CD4-positive, alpha-beta T cell treated with Interleukin-17A for 1 hour (primary cell): Measurements from ENCODE around the gene CNTNAP2.

Source experiments
- DNase-seq: peaks from one replicate; pipeline ENCODE4 v3.0.0-alpha.2; 2020

The CNTNAP2 gene

DNA sequence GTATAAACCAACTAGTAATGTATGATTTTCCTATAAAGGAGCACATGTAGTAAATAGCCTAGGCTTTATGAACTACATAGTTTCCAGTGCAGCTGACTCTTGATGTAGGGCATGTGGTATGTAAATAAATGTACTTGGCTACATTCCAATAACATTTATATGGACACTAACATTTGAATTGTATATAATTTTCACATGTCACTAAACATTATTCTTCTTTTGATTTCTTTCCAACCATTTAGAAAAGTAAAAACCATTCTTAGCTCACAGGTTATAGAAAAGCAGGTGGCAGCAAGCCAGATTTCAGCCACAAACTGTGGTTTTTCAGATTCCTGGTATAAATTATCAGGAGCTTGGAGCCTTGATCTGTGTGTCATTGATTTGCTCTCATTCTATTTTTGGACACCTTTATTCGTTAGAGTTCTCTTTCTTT is 1182.0 kb downstream of the CNTNAP2 start:
- DNase-seq = no peak

DNA sequence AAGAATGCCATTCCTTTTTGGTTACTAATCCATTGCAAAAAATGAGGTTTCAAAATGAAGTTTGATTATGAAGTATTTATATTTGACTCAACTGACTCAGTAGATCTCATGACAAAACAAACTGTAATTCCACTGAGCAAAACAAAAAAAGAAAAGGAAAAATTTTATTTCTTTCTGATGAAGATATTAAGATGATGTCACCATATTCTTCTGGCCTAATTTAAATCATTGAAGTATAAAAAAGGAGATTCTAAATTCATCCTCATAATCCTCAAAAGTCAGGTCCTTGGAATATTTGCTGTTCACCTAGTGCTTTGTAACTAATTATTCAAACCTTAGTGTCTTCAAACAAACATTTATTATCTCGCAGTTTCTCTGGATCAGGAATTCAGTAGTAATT is 1183.7 kb downstream of the CNTNAP2 start:
- DNase-seq = no peak

DNA sequence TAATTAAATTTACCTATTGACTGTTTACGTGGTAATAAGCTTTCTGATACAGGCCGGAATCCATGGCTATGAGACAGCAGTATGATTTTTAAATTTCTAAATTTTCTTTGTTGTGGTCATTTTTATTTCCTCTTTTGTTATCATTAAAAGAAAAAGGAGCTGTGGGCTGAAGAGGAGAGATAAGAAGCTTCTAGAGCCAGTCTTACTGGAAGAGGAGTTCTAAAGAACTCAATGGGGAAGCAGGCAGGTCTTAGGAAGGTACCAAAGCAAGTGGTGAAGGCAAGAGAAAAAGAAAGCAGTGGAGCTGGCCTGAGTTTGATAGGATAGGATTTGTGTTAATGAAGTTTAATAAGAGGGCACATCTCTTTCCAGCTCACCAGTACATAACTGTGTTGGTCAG is 1187.8 kb downstream of the CNTNAP2 start:
- no peak for DNase-seq

DNA sequence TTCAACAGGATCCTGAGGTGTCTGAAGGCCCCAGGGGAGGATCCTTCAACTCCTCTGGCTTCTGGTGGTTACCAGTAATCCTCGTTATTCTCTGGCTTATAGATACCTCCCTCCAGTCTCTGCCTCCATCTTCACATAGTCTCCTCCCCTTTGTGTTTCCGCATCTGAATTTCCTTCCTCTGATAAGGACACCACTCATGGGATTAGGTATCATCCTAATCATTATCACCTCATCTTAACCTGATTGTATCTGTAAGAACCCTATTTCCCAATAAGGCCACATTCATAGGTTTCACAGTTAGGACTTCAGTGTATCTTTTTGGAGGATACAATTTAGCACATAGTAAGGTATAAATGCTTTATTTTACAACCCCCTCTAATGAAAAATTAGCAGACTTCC is 1189.2 kb downstream of the CNTNAP2 start:
- no peak for DNase-seq

DNA sequence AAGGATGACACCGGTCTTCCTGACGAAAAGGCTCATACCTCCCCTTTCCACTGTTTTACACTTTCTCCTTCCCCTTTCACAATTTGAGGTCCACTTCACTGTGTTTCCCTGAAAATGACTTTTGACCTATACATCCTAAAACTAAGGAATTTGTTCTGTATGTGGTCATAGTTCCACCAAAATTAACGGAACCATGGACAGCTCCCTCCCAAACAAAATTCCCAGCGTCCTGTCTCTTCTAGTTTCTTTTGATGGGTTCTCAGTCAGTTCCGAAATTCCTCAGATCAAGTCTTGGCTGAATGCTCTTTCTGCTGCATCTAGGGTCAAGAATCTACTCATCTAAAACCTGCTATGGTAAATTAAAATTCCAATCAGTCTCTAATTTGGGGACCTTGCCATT is 1191.9 kb downstream of the CNTNAP2 start:
- DNase-seq = no peak

DNA sequence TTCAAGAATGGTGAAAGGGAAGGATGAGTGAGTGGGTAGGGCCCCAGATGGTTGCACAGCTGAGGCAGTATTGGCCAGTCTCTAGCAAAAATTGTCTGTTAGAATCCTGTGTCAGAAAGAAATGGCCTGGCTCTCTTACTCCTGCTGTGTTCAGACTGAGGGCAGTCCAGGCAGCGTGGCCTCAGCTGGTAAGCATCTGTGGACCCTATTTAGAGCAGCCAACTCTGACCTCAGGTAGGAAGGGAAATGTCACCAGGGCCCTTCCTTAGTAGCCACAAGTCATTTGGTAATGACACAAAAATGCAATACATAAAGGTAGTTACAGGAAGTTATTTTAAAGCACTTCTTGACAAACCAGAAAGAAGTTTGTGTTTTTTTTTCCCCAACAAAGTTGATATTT is 1194.7 kb downstream of the CNTNAP2 start:
- no peak for DNase-seq

DNA sequence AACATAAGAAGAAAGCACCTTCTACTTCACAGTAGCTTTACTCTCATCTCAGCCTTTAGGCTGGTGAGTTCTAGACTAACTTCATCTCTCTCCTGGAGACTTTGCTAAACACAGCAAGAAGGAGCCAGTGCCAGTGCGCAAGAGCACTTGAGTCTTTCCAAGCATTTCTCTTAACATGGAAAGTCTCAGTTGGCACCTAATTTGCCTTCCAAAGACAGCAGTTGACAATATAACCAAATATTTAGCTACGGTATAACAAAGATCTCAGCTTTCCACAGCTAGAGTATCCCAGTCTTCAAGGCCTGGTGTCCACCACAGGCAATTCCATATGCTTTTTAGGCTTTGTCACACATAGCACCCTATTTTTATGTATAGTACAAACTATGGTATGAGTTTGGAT is 1204.9 kb downstream of the CNTNAP2 start:
- no peak for DNase-seq

DNA sequence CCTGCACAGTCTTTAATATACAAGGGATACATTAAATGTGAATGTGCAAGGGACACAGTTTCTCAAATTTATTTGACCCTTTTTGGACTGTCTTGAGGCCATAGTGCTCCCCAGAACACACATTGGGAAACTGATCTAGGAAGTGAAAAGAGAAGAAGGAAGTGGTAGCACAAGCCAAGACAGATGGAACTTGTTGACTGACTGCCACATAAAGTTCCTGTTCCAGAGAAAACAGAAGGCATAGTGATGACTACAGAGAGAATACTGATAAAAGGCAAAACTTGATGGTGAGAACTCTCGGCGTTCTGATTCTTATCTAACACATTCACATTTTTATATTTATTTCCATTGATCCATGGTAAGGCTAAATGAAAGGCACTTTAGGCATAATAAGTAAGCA is 1216.4 kb downstream of the CNTNAP2 start:
- no peak for DNase-seq

DNA sequence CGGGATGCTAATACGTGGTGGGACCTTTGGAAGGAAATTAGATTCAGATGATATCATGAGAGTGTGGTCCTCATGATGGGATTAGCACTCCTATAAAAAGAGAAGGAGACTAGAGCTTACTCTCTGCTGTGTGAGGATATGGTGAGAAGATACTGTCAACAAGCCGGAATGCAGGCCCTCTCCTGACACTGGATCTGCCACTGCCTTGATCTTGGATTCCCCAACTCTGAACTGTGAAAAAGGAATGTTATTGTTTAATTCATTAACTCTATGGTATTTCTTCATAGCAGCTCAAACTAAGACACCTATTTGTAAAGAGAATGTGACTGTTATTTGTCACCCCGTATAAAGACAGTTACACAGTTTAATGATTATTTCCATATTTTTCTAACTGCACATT is 1246.5 kb downstream of the CNTNAP2 start:
- no peak for DNase-seq

DNA sequence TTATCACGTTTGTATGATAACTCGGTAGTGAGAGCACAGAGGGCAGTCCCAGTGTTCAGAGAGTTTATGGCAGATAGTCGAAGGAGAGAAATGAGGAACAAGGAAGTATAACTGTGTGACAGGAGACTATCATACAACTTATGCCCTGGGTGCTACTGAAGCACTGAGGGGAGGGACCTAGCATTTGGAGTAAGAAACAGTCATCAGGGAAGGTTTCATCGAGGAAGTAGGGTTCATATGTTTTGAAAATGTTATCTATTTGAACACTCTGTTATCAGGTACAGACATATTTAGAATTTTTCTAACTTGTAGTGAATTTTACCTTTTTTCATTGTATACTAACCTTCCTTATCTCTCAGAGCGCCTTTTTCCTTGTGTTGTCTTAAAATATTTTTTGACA is 1259.6 kb downstream of the CNTNAP2 start:
- no peak for DNase-seq

DNA sequence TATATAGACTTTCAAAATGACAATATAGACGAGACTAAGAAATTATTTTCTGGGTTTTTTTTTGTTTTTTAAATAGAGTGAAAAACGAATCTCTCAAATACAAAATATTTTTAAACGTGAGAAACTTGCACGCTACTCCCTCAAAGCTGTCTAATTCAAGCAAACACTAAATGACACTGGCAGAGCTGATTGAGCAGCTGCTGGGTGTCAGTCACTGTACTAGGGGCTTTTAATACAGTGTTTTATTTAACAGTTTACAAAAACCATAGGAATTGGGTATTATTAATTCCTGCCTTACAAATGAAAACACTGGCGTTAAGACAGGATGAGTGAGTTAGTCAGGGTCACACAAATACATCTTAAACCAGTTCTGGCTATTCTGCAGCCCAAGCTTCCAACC is 1264.3 kb downstream of the CNTNAP2 start:
- no peak for DNase-seq

DNA sequence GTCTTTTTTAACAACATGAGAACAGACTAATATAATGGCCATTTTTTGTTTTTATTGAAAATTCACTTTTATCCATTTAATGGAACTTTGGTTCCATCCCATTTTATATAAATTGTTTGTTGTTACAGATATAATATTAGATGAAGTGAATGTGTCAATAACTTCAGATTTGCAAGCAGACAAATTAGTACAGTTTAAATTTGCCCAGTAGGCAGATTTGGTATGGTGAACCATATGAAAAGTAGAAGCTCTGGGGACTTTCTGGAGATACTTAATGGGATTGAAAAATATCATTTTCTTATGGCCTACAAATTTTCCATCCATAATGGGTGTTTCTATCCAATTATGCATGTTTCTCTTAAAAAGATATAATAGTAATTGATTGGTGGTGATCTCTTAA is 1277.7 kb downstream of the CNTNAP2 start:
- no peak for DNase-seq

DNA sequence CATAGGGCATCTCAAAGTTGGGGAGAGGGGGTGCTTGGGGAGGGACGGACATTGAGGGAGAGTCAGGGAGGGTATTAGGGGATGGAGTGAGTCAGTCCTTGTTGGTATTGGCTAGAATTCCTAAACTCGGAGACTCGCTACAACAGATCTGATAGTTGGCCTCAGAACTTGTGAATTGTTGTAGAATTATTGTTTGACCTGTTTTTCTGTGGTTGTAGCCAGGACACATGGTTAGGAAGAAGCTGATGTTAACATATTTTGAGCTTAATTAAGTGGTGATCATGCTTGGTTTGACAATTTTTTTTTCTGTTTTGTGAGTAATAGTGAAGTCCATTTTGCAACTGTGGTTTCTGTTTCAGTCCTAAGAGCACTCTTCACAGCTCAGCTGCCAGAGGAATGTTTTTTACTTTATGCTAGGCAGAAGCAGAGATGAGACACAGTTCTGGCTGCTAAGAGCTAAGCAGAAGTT is 1283.7 kb downstream of the CNTNAP2 start:
- no peak for DNase-seq

DNA sequence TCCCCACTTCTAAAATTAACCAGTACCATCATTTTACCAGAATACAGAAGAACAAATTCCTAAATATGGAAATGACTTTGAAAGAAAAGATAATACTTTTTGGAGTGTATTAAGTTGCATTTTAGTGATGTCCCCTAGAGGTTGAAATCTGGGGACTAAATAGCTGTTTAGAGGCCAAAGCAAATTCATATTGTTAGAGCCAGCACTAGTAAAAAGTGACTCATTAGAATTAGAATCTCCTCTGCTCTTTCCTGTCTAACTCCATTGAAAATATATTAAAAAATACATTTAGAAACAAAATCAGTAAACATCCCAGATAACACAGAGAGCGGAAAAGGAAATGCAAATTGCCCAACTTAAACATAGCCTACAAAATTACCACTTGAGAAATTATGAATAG is 1284.3 kb downstream of the CNTNAP2 start:
- no peak for DNase-seq

DNA sequence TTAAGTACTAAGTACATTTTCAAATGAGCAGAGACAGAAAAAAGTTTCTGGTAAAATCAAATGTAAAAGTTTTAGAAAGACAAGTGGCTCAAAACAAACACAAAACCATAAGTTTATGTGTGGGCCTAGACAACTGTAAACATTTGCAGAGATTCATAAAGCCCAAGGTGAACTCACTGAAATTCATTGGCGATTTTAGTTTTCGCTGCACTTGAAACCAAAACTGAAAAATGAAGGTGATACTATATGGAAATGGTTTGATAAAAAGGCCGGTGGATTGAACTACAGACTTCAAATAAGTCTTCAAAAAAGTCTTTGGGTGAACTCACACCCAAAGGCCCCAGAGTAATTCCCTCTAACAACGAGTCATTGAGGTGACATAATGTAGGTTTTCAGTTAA is 1289.0 kb downstream of the CNTNAP2 start:
- DNase-seq = no peak

DNA sequence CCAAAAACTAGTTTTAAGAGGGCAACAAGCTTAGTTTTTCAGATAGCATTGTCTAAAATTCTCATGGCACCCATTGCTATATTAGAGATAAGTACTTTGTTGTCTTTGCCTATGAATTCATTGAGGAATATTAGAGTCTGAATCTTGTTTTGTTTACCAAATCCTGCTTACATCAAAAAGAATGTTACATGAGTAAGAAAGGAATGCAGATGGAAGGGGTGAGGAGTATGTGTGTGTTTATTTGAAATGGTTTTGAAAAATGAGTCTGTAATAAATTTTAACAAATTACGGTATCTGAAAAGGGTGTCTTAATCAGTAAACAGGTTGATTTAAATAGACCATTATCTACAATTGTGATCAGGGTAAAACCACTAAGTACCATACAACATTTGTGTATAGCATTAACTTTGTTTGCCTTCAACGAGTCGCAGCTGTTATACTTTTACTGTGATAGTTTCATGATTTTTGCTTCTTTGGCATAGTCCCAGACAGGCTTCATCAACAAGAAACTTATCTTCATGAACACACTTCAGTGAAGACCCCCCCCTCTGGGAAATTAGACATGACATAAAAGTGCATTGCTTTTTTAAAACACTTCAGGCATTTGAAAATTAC is 1290.0 kb downstream of the CNTNAP2 start:
- no peak for DNase-seq

DNA sequence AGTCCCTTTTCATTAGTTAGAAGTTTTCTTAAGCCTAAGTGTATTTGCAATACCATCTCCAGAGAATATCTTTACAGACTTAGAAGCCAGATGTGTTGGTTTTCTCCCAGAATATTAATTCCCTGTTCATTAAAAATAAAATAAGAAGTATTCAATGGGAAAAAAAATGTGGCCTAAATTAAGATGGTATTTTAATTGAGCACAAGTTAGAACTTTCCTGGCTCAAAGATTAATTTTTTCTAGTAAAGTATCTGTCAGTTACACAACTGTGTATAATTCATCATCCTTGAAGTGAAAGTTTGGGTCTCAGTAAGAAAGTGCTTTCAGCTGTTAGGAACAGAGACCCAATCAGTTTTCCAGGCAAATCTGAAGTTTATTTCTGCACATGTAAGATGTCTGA is 1294.5 kb downstream of the CNTNAP2 start:
- DNase-seq = no peak

DNA sequence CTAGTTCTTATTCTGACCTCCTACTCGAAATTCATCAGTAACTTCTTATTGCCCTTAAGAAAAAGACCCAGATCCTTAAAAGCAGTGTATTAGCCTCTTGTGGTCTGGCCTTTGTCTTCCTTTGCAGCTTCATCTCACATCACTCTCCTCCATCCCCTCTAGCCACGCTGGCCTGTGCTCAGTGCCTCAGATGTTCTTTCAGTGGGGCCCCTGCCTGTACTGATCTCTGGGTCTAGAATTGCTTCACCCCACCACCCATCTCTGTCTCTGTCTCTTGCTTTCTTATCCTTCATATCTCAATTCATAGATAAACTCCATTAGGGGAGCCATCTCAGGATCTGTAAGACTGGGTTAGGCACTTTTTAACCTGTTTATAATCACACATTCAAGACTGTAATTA is 1295.5 kb downstream of the CNTNAP2 start:
- DNase-seq = no peak

DNA sequence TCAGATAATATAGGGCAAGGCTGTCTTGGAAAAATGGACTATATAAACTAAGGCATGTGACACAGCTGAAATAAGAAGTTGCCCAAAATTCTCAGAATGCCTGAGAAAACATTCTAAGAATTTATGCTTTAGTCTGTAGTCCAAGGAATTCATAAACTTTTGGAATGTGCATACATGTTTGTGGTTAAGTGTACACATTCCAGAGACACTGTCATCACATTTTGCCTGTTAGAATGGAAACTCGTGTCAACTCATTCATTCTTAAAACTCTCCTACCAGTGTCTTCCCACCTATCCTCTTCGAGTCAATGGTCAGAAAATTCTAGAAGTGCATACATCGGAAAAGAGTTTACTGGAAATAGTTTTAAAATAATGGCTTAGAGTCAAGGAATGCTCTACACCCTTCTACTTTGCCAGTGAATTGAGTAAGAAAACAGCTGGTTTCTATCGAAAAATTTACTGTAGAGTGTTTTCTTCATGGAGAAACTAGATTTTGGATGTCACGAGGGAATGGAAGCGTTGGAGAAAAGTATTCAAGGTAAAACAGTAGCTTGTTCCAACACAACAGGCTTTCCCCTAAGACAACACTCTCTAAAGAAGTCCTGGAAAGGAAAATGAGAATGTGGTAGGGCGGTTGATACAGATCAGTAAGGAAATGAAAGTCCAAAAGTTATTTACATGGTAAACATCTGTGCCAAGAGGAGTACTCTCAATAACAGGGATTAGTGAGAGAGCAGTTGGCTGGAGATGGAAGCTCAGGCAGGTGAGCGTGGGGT is 1296.4 kb downstream of the CNTNAP2 start:
- no peak for DNase-seq

DNA sequence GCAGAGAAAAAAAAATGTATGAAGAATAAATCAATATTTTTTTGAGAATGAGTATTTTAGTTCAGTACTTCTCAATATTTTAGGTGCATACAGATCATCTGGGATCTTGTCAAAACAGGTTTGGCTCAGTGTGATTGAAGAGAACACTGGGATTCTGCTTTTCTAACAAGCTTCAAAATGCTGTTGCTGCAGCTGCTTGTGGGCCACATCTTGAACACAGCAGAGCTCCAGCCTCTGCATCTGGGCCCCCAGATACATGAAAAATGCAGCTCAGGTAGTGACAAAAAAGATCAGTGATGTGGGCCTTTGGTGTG is 1296.9 kb downstream of the CNTNAP2 start:
- no peak for DNase-seq

DNA sequence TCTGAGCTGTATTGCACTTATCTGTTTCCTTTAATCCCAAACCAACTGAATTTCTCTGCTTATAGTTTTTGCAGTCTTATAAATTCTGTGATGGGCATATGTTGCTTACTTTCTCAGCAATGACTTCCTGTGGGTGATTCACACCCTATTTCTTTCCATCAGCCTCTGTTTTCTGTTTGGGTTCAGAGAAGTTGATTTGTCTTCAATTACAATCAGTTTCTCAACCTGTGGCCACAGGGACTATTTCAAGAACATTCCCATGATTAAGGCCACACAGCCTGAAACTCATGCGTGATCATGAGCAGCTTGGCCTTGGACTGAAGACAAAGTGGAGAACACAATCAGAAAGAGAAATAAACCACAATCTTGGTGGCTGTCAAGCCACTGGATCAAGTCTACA is 1299.4 kb downstream of the CNTNAP2 start:
- DNase-seq = no peak

DNA sequence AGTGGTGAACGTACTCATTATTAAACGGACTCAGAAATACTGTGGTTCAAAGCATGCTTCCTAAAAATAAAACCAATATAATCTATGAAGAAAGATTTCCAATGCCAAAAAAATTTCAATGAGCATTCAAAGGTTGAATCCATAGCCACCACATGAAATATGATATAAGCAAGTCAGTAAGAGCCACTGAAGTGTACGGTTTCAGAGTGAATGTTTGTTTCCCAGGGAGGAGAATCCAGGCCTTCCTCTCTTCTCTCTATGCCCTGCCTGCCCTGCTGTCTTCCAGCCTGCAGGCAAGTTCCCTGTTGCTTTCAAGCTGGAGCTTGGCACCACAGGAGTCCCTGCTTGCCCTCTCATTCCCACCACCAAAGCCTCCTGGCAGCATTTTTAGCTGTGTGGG is 1302.4 kb downstream of the CNTNAP2 start:
- no peak for DNase-seq

DNA sequence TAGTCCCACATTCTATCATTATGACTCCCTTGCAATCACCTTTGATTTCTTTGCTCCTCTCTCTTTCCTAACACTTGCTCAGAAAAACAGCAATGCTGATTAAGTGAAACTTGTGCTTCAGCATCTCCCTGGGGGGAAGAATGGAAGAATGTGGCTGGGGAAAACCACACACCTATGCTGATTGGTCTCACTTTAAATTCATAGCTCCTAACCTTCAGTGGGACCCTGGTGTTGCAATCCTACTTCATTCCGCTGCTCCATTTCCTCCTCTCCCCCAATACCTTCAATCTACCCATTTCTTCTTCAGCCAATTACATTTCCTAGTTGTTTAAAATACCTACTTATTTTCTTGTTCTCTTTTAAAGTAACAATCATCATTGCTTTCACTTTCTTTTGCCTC is 1307.3 kb downstream of the CNTNAP2 start:
- DNase-seq = no peak

DNA sequence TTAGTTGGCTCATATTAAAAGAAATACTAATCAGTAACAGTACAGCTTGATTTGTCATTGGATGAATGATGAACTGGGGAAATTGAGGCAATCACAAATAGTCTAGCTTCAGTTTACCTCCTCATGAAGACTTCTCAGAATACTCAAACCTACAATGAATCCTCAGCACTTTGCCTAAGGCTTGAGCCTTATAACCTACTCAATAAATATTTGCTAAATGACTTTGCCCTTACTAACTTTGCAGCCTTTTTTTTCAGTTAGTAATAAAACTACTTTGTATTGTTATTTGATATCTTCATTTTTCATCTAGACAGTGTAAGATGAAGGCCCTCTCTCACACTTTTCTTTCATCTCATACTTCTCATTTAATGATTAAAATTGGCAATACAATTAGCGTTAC is 1311.5 kb downstream of the CNTNAP2 start:
- DNase-seq = no peak

DNA sequence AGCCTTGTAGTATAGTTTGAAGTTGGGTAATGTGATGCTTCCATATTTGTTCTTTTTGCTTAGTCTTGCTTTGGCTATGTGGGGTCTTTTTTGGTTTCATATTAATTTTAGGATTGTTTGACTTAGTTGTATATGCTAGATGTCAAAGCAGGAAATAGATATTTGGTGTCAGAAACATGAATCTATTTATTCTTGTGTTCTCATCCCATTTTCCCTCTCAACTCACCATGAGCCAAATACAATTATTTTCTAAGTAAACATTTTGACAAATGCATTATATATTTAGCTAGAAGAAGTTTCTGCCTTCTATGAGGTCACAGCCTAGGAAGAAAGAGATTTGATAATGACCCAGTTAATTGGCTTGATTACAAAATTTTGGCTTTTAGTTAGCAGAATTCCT is 1313.4 kb downstream of the CNTNAP2 start:
- DNase-seq = no peak
